SU-DHL-6 (cell line): ENCODE results near the gene ZNF330.

Source experiments
- EZH2phosphoT487 ChIP-seq: fragments of 200-600 bp; sonication (generic), shearing (Covaris generic); conservative IDR thresholded peaks from 2 replicates; pipeline ENCODE4 v1.6.1; 2018; ENCODE audit warnings: mild to moderate bottlenecking, antibody characterized with exemption, low read length, moderate library complexity, mixed read lengths
- TF ChIP-seq, protein P1 (sequence below): fragments of 200-600 bp; sonication (generic); IDR thresholded peaks from one replicate; pipeline ENCODE4 v1.5.1; 2017; ENCODE audit warnings: antibody characterized with exemption, mild to moderate bottlenecking, low read length, moderate library complexity; ENCODE audit not compliant: insufficient read depth, poor library complexity, severe bottlenecking

- TF ChIP-seq, protein P1, sequence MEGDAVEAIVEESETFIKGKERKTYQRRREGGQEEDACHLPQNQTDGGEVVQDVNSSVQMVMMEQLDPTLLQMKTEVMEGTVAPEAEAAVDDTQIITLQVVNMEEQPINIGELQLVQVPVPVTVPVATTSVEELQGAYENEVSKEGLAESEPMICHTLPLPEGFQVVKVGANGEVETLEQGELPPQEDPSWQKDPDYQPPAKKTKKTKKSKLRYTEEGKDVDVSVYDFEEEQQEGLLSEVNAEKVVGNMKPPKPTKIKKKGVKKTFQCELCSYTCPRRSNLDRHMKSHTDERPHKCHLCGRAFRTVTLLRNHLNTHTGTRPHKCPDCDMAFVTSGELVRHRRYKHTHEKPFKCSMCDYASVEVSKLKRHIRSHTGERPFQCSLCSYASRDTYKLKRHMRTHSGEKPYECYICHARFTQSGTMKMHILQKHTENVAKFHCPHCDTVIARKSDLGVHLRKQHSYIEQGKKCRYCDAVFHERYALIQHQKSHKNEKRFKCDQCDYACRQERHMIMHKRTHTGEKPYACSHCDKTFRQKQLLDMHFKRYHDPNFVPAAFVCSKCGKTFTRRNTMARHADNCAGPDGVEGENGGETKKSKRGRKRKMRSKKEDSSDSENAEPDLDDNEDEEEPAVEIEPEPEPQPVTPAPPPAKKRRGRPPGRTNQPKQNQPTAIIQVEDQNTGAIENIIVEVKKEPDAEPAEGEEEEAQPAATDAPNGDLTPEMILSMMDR = no peak
- no peak for TF ChIP-seq EZH2phosphoT487
These were observed 20.0 kb downstream of the ZNF330 start for GRCh38 chr4:141240671-141241070.
